Right hindlimb (tissue), 1 donor: ENCODE measurements around the gene PLD6.

ENCODE experiments used
- DNase-seq: peaks from one replicate; pipeline ENCODE4 v3.0.0-alpha.2; 2018

The PLD6 gene

GRCh38 chr17:17152385-17152784 lies 53.7 kb downstream of the PLD6 start:
- no peak for DNase-seq

DNA sequence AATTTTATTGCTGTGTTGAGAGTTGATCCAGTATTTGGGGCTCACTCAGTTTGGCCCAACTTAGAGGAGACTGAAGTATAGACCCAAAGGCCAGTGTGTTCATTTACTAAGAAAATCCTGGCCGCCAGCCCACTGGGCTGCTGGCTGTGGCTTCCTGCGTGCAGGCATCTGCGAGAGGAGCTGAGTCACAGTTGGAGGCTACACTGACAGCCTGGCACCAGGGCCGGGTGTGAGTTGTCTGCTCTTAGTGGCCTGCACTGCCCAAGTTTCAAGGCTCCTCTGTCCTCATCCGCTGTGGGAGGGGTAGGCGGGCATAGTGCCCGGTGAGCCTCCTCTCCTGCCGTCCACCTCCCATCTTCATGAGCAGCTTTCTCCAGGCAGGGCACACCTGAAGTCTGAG lies 54.2 kb downstream of the PLD6 start:
- DNase-seq = peak; percentile 62

DNA sequence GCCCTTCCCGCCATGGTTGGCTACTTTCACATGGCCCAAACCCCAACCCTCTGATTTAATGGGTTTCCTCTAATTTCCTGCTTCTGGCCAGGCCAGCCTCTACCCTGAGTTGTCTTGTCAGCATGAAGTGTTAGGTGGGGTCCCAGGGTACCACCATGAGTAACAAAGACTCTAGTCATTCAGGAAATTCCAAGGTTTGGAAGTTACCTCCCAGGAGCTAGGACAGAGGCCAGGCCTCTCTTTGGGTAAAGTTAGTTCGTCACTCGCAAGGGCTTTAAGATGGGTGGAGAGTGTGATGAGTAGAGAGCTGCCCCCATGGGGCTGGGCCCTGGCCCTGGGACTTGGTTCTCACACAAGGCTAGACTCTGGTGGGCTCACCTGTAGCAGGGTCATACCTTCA lies 54.6 kb downstream of the PLD6 start:
- no peak for DNase-seq

GRCh38 chr17:17151055-17151454 lies 55.1 kb downstream of the PLD6 start:
- no peak for DNase-seq
